ENCODE results near the gene C1orf185.
"Not testable (repeated sequence)": the region's sequence is repeated elsewhere in the genome, so short reads cannot be mapped to it uniquely, and the experiment has no call there.

Gene C1orf185

GRCh38 chr1:51101976-51102375 lies at the start of gene C1orf185:
Gene C1orf185 (plus strand): TSS chr1:51102228. CDS start chr1:51102234, 6 bp downstream.
- no peak for DNase-seq (ENCODE audit: low read depth in 1 of 2, low spot score in 1 of 2)

DNA sequence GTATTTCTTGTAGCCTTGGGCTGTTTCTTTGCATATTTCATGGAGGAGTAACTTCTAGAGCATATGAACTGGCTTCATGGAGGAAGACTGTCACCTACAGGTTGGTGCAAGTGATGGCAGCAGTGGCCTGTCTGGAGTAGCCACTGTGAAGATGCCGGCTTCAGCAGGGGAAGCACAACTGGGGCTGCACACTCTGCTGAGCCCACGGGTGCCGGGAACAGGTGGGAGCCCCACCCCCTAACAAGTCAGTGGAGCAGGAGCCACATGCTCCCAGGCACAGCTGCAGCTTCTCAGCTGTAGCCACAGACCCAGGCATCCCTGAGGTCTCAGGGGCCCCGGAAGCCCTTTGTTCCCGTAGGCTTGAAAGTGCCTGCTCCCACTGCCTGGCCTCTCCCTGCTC lies 43.2 kb upstream of the C1orf185 start:
- no peak for DNase-seq (ENCODE audit: low read depth in 1 of 2, low spot score in 1 of 2)

DNA sequence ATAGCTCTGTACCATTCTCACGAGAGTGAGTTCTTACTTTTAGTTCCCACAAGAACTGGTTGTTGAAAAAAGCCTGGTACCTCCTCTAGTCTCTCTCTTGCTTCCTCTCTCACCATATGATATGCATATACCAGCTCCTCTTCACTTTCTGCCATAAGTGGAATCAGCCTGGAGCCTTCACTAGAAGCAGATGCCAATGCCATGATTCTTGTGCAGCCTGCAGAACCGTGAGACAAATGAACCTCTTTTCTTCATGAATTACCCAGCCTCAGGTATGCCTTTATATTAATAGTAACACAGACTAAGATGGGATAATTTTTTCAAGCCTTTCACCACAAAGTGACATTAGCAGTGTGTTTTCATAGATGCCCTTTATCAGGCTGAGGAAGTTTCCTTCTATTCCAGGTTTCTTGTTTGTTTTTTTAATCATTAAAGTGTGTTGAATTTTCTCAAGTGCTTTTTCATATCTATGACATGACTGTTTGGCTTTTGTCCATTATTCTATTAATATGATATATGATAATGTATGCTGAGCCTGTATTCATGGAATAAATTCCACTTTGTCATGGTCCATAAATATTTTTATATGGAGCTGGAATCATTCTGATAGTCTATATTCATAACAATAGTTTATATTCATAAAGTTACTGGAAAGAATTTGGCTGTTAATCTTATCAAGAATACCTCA lies 40.7 kb upstream of the C1orf185 start:
- DNase-seq (ENCODE audit: low read depth in 1 of 2, low spot score in 1 of 2) = no peak

- DNase-seq (ENCODE audit: low read depth in 1 of 2, low spot score in 1 of 2) = no peak
Measured at GRCh38 chr1:51063121-51063520, 38.9 kb upstream of the C1orf185 start.

GRCh38 chr1:51070011-51070410 lies 32.0 kb upstream of the C1orf185 start:
- DNase-seq (ENCODE audit: low read depth in 1 of 2, low spot score in 1 of 2) = no peak

DNA sequence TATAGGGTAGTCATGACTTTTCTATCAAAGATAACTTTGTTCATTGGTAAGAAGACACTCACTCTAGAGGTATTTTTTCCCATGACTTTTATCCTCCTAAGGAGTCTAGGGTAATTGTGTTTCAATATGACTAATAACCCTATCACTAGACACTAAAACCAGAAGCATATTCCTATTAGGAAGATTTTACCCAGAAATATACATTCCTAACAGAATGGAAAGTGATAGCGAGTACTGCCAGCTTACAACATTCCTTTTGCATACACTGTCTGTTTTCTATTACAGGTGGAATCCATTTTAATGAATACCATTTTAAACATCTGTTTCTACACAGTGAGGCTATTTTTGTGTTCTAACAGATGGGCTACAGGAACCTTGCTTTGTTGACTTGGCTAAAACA lies 31.4 kb upstream of the C1orf185 start:
- DNase-seq (ENCODE audit: low read depth in 1 of 2, low spot score in 1 of 2) = no peak

GRCh38 chr1:51071291-51072042 lies 30.6 kb upstream of the C1orf185 start:
- DNase-seq (ENCODE audit: low read depth in 1 of 2, low spot score in 1 of 2) = no peak

DNA sequence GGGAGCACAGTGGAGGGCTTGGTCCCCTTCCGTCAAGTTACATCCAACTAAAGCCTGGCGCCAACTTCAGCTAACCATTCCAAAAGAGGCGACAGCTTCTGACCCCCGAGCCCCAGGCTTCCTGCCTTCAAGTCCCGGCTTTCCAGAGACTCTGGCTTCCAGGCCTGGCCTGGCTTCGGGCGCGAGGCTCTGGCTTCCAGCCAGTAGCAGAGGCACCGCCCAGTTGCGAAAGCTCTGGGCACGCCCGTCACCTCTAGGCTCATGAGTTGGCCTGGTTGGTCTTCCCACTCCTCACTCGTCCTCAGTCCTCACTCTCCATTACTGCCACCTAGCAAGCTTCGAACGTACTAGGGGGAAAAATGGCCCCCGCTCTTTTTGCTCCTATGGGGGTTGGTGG lies 30.0 kb upstream of the C1orf185 start:
- DNase-seq (ENCODE audit: low read depth in 1 of 2, low spot score in 1 of 2) = no peak

DNA sequence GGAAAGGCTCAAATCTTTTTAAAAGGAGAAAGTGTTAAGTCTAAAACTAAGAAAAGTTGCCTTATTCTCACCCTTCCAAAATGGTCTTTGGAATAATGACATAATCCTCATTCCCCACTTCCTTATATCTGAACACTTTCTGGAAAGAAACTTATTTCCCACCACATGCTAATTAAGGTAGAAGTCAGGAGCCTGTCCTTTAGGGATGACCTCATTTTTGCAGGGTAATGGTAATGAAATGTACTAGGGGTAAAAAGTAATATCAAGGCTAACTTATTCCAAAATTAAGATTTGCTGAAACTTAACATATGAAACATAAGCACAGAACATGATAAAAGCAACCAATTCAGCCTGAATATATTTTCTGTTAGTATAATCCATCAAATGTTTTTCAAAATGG lies 29.4 kb upstream of the C1orf185 start:
- DNase-seq (ENCODE audit: low read depth in 1 of 2, low spot score in 1 of 2) = no peak

- DNase-seq (ENCODE audit: low read depth in 1 of 2, low spot score in 1 of 2) = no peak
Measured at GRCh38 chr1:51073456-51073855, 28.6 kb upstream of the C1orf185 start.

GRCh38 chr1:51086496-51087271 lies 15.3 kb upstream of the C1orf185 start:
- DNase-seq (ENCODE audit: low read depth in 1 of 2, low spot score in 1 of 2) = no peak

- DNase-seq (ENCODE audit: low read depth in 1 of 2, low spot score in 1 of 2) = no peak
Measured at GRCh38 chr1:51088474-51088873, 13.6 kb upstream of the C1orf185 start.

- DNase-seq (ENCODE audit: low read depth in 1 of 2, low spot score in 1 of 2) = no peak
Measured at GRCh38 chr1:51093581-51093980, 8.4 kb upstream of the C1orf185 start.

DNA sequence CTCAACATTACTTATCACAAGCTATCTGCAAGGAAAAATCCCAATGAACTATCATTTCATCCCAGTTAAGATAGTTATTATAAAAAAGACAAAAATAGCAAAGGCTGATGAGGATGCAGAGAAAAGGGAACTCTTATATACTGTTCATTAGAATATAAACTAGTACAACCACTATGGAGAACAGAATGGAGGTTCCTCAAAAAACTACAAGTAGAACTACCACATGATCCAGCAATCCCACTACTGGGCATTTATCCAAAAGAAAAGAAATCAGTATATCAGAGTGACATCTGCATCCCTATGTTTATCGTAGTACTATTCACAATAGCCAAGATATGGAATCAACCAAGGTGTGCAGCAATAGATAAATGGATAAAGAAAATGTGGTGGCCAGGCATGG lies 4.9 kb upstream of the C1orf185 start:
- no peak for DNase-seq (ENCODE audit: low read depth in 1 of 2, low spot score in 1 of 2)

DNA sequence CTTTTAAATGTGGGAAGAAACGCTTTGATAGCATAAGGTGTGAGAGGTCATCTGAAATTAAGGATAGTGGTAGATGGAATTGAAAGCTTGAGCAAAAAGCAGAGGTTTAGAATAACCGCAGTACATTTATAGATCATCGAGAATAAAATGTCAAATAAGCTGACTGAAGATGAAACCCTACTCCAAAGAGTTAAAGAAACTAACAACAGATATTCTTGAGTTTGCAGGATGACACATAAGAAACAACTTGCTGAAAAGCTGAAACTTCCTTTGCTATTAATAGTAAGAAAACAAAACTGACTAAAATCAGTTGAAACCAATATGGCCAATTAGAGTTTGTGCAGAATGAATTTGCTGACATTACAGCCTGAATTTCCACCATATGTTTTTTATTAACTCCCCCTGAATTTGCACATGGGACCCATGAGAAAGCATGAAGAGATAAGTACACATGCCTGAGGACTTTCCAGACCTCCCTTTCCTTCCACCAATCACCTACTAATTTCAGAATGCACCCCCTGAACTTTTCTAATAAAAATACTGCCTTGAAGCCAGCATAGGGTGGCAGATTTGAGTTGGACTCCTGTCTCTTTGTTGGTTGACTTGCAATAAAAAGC lies 1.7 kb upstream of the C1orf185 start:
- no peak for DNase-seq (ENCODE audit: low read depth in 1 of 2, low spot score in 1 of 2)

GRCh38 chr1:51114137-51114536 lies 12.1 kb downstream of the C1orf185 start:
- DNase-seq (ENCODE audit: low read depth in 1 of 2, low spot score in 1 of 2) = no peak

DNA sequence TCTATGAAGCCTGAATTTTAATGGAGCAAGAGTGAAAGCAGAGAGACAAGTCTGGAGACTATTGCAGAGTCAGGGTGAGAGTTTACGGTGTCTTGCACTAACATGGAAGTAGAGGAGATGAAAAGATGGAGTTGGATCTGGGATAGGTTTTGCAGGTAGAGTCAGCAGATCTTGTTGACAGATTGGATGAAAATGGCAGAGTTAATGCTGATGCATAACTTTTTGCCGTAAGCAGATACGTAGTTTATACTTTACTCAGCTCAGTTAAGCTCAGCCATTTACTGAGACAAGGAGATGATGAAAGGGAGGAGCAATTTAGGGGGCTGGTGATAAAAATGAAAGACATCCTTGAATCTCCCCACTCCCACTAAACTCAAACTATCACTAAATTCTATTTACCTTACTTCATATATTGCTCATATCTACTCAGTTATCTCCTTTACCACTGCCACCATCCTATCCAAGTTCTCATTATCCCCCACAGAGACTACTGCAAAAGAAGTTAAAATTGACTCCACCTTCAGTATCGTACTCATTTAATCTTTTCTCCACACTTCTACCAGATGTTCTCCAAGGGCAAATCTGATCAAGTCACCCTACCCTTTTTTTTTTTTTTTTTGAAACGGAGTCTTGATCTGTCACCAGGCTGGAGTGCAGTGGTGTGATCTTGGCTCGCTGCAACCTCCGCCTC lies 13.8 kb downstream of the C1orf185 start:
- no peak for DNase-seq (ENCODE audit: low read depth in 1 of 2, low spot score in 1 of 2)

GRCh38 chr1:51119331-51119730 lies 17.3 kb downstream of the C1orf185 start:
- DNase-seq (ENCODE audit: low read depth in 1 of 2, low spot score in 1 of 2) = no peak

DNA sequence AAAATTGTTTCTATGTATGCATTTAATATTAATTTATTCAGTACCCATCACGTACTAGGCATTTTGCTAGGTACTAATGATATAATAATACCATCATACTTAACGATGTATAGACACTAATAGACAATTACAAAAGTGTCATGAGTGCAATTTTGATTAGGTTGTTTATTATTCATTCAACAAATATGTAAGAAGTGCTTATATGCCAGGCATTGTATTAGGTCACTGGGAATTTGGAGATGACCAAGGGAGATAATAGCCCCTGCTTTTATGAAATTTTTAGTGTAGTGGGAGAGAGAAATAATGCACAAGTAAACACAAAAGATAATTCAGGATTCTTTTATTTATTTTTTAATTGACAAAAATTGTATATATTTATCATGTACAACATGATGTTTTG lies 18.6 kb downstream of the C1orf185 start:
- DNase-seq (ENCODE audit: low read depth in 1 of 2, low spot score in 1 of 2) = no peak

DNA sequence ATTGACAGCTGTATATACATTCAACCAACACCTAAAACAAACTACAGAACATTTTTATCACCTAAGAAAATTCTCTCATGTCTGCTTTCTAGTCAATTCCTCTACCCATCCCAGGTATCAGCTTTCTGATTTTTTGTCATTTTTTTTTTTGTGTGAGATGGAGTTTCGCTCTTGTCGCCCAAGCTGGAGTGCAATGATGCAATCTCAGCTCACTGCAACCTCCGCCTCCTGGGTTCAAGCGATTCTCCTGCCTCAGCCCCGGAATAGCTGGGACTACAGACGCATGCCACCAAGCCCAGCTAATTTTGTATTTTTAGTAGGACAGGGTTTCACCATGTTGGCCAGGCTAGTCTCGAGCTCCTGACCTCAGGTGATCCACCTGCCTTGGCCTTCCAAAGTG lies 25.1 kb downstream of the C1orf185 start:
- DNase-seq (ENCODE audit: low read depth in 1 of 2, low spot score in 1 of 2) = not testable (repeated sequence)

DNA sequence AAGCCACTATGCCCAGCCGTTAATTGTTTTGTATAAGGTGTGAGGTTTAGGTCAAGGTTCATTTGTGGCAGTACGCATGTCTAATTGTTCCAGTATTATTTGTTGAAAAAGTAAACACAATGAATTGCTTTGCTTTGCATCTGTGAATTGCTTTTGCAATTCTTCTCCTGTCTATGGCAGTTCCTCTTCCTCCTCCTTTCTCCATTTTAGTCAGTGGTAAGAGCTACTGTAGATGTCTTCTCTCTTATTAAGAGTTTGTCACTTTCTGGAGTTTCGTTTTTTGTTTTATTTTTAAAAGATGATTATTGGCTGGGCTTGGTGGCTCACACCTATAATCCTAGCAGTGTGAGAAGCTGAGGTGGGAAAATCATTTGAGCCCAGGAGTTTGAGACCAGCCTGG lies 29.2 kb downstream of the C1orf185 start:
- no peak for DNase-seq (ENCODE audit: low read depth in 1 of 2, low spot score in 1 of 2)
